ENCODE data around the gene GPR25. TPM values are rescaled to one million over a fixed set of nuclear protein-coding genes. Genes with fewer than 3 reads are reported as not detected.

The GPR25 gene
- total and polyA plus RNA-seq, 2 donors from 2014 or later = 0.19 TPM; not detected in 1

GRCh38 chr1:200895443-200895789 lies 22.6 kb downstream of the GPR25 start:
- Histone ChIP-seq H3K9me3 (ENCODE audit: control insufficient read depth in 2 of 3, insufficient read depth in 1 of 3, low read length in 3 of 3) (no peaks in the 10 kb centered on the region), H3K4me3 (ENCODE audit: low read length in 3 of 3) (peak overlapping the region; percentile 4 to 87 (median 28)), H3K9ac (ENCODE audit: low read length in 3 of 3) (peak overlapping the region in 2 of 3 donors; percentile 0 to 96), H3K4me1 (ENCODE audit: control insufficient read depth in 2 of 3, insufficient read depth in 2 of 3, low read depth in 1 of 3, low read length in 3 of 3) (peaks cover 3 to 36% (median 30%) of the 10 kb centered on the region in 3 donors), H3K27ac (ENCODE audit: low read depth in 2 of 2, low read length in 2 of 2) (peak overlapping the region; percentile 66 to 95), H3K36me3 (ENCODE audit: control insufficient read depth in 2 of 3, insufficient read depth in 3 of 3, low read length in 3 of 3) (peaks cover 0 to 15% (median 0%) of the 10 kb centered on the region in 3 donors), H3K27me3 (ENCODE audit: control insufficient read depth, insufficient read depth, low read length) (no peaks in the 10 kb centered on the region)
- FAIRE-seq = no peak
- intact Hi-C loops (cut with DNase I) = no loop called here
- no peak for TF ChIP-seq CTCF (IDR thresholded peaks at IDR 0.05; ENCODE audit: borderline replicate concordance, extremely low read depth, insufficient read depth)
- DNase-seq = peak in 1 of 5 donors; percentile 8

- peak overlapping the region; percentile 44 to 87 (median 66) for H3K4me3 ChIP-seq (ENCODE audit: low read length in 3 of 3)
- peaks cover 3 to 36% (median 26%) of the 10 kb centered on the region in 3 donors for H3K4me1 ChIP-seq (ENCODE audit: control insufficient read depth in 2 of 3, insufficient read depth in 2 of 3, low read depth in 1 of 3, low read length in 3 of 3)
- peaks cover 0 to 17% (median 0%) of the 10 kb centered on the region in 3 donors for H3K36me3 ChIP-seq (ENCODE audit: control insufficient read depth in 2 of 3, insufficient read depth in 3 of 3, low read length in 3 of 3)
- peak overlapping the region; percentile 82 to 95 for H3K27ac ChIP-seq (ENCODE audit: low read depth in 2 of 2, low read length in 2 of 2)
- H3K9me3 ChIP-seq (ENCODE audit: control insufficient read depth in 2 of 3, insufficient read depth in 1 of 3, low read length in 3 of 3) = no peaks in the 10 kb centered on the region
- peak overlapping the region; percentile 0 to 96 (median 22) for H3K9ac ChIP-seq (ENCODE audit: low read length in 3 of 3)
- DNase-seq (peak in 4 of 5 donors; percentile 46 to 86 (median 72)), FAIRE-seq (no peak)
- no peak for TF ChIP-seq CTCF (IDR thresholded peaks at IDR 0.05; ENCODE audit: borderline replicate concordance, extremely low read depth, insufficient read depth)
- H3K27me3 ChIP-seq (ENCODE audit: control insufficient read depth, insufficient read depth, low read length) = no peaks in the 10 kb centered on the region
- intact Hi-C loops (cut with DNase I) = no loop called here
Observed at GRCh38 chr1:200895801-200896530, 23.2 kb downstream of the GPR25 start.

- TF ChIP-seq CTCF (IDR thresholded peaks at IDR 0.05; ENCODE audit: borderline replicate concordance, extremely low read depth, insufficient read depth) = no peak
- Histone ChIP-seq H3K27ac (ENCODE audit: low read depth in 2 of 2, low read length in 2 of 2) (peak overlapping the region; percentile 82 to 83), H3K4me3 (ENCODE audit: low read length in 3 of 3) (peak overlapping the region; percentile 23 to 87 (median 66)), H3K9ac (ENCODE audit: low read length in 3 of 3) (peak overlapping the region in 1 of 3 donors; percentile 44), H3K4me1 (ENCODE audit: control insufficient read depth in 2 of 3, insufficient read depth in 2 of 3, low read depth in 1 of 3, low read length in 3 of 3) (peaks cover 3 to 36% (median 26%) of the 10 kb centered on the region in 3 donors), H3K27me3 (ENCODE audit: control insufficient read depth, insufficient read depth, low read length) (no peaks in the 10 kb centered on the region), H3K9me3 (ENCODE audit: control insufficient read depth in 2 of 3, insufficient read depth in 1 of 3, low read length in 3 of 3) (no peaks in the 10 kb centered on the region), H3K36me3 (ENCODE audit: control insufficient read depth in 2 of 3, insufficient read depth in 3 of 3, low read length in 3 of 3) (peaks cover 0 to 24% (median 3%) of the 10 kb centered on the region in 3 donors)
- DNase-seq (peak; percentile 66 to 90 (median 82)), FAIRE-seq (no peak)
- intact Hi-C loops (cut with DNase I) = no loop called here
Observed at GRCh38 chr1:200896531-200897196, 23.9 kb downstream of the GPR25 start.

Data from kidney (tissue), 14 donors.